ENCODE data around the gene POLR1C. TPM values are rescaled to one million over a fixed set of nuclear protein-coding genes. Genes with fewer than 3 reads are reported as not detected.
A peak's percentile ranks its signal among the peaks of the same experiment; 100 is the strongest.

Gene POLR1C
- polyA plus RNA-seq, 1 donor, result 38.7 TPM

- no CpG with 5 or more reads among the region's 10 CpGs for WGBS (ENCODE audit: insufficient coverage, low lambda C conversion rate)
These were observed 24.9 kb upstream of the POLR1C start for GRCh38 chr6:43491750-43492661.

GRCh38 chr6:43492673-43493072 lies 24.2 kb upstream of the POLR1C start:
- no peak for DNase-seq
- Histone ChIP-seq H3K9me3 (ENCODE audit: control insufficient read depth, low read depth, low read length) (no peaks in the 10 kb centered on the region), H3K4me3 (ENCODE audit: low read length) (no peak overlapping the region), H3K27ac (ENCODE audit: low read length) (peak overlapping the region; percentile 89), H3K4me1 (ENCODE audit: control insufficient read depth, insufficient read depth, low read length) (peaks cover 54% of the 10 kb centered on the region), H3K27me3 (ENCODE audit: control insufficient read depth, insufficient read depth, low read length) (no peaks in the 10 kb centered on the region), H3K36me3 (ENCODE audit: control insufficient read depth, insufficient read depth, low read length) (peaks cover 31% of the 10 kb centered on the region)
- WGBS (ENCODE audit: insufficient coverage, low lambda C conversion rate), result no CpG with 5 or more reads among the region's 3 CpGs

More at GRCh38 chr6:43491750-43492661, 24.9 kb upstream of the POLR1C start:
- Histone ChIP-seq H3K27ac (ENCODE audit: low read length) (peak overlapping the region; percentile 89), H3K36me3 (ENCODE audit: control insufficient read depth, insufficient read depth, low read length) (peaks cover 27% of the 10 kb centered on the region), H3K4me3 (ENCODE audit: low read length) (no peak overlapping the region), H3K27me3 (ENCODE audit: control insufficient read depth, insufficient read depth, low read length) (no peaks in the 10 kb centered on the region), H3K4me1 (ENCODE audit: control insufficient read depth, insufficient read depth, low read length) (peaks cover 53% of the 10 kb centered on the region), H3K9me3 (ENCODE audit: control insufficient read depth, low read depth, low read length) (no peaks in the 10 kb centered on the region)
- peak; percentile 58 to 71 for DNase-seq

GRCh38 chr6:43493230-43493629 lies 23.7 kb upstream of the POLR1C start:
- no CpG with 5 or more reads among the region's 2 CpGs for WGBS (ENCODE audit: insufficient coverage, low lambda C conversion rate)
- H3K36me3 ChIP-seq (ENCODE audit: control insufficient read depth, insufficient read depth, low read length), result peaks cover 34% of the 10 kb centered on the region
- no peak for DNase-seq
- peaks cover 54% of the 10 kb centered on the region for H3K4me1 ChIP-seq (ENCODE audit: control insufficient read depth, insufficient read depth, low read length)
- H3K27ac ChIP-seq (ENCODE audit: low read length), result peak overlapping the region; percentile 89
- no peaks in the 10 kb centered on the region for H3K27me3 ChIP-seq (ENCODE audit: control insufficient read depth, insufficient read depth, low read length)
- H3K9me3 ChIP-seq (ENCODE audit: control insufficient read depth, low read depth, low read length), result no peaks in the 10 kb centered on the region
- H3K4me3 ChIP-seq (ENCODE audit: low read length), result no peak overlapping the region

- Histone ChIP-seq H3K27me3 (ENCODE audit: control insufficient read depth, insufficient read depth, low read length) (no peaks in the 10 kb centered on the region), H3K9me3 (ENCODE audit: control insufficient read depth, low read depth, low read length) (no peaks in the 10 kb centered on the region), H3K36me3 (ENCODE audit: control insufficient read depth, insufficient read depth, low read length) (peaks cover 33% of the 10 kb centered on the region), H3K27ac (ENCODE audit: low read length) (peak overlapping the region; percentile 89), H3K4me3 (ENCODE audit: low read length) (no peak overlapping the region), H3K4me1 (ENCODE audit: control insufficient read depth, insufficient read depth, low read length) (peaks cover 54% of the 10 kb centered on the region)
- WGBS (ENCODE audit: insufficient coverage, low lambda C conversion rate), result no CpG with 5 or more reads among the region's 7 CpGs
- DNase-seq, result peak; percentile 90 to 94
These were observed 23.1 kb upstream of the POLR1C start for GRCh38 chr6:43493833-43494232.

- Histone ChIP-seq H3K4me3 (ENCODE audit: low read length) (no peak overlapping the region), H3K27ac (ENCODE audit: low read length) (peak overlapping the region; percentile 89), H3K27me3 (ENCODE audit: control insufficient read depth, insufficient read depth, low read length) (no peaks in the 10 kb centered on the region), H3K4me1 (ENCODE audit: control insufficient read depth, insufficient read depth, low read length) (peaks cover 54% of the 10 kb centered on the region), H3K36me3 (ENCODE audit: control insufficient read depth, insufficient read depth, low read length) (peaks cover 34% of the 10 kb centered on the region), H3K9me3 (ENCODE audit: control insufficient read depth, low read depth, low read length) (no peaks in the 10 kb centered on the region)
- no CpG with 5 or more reads among the region's 6 CpGs for WGBS (ENCODE audit: insufficient coverage, low lambda C conversion rate)
- no peak for DNase-seq
These were observed 22.6 kb upstream of the POLR1C start for GRCh38 chr6:43494321-43494720.

- DNase-seq, result no peak
These were observed 22.1 kb upstream of the POLR1C start for GRCh38 chr6:43494766-43495165.

GRCh38 chr6:43495409-43495941 lies 21.4 kb upstream of the POLR1C start:
- Histone ChIP-seq H3K4me1 (ENCODE audit: control insufficient read depth, insufficient read depth, low read length) (peaks cover 54% of the 10 kb centered on the region), H3K27me3 (ENCODE audit: control insufficient read depth, insufficient read depth, low read length) (no peaks in the 10 kb centered on the region), H3K9me3 (ENCODE audit: control insufficient read depth, low read depth, low read length) (no peaks in the 10 kb centered on the region), H3K27ac (ENCODE audit: low read length) (no peak overlapping the region), H3K4me3 (ENCODE audit: low read length) (no peak overlapping the region), H3K36me3 (ENCODE audit: control insufficient read depth, insufficient read depth, low read length) (peaks cover 39% of the 10 kb centered on the region)
- DNase-seq, result peak in 1 of 2 donors; percentile 52
- no CpG with 5 or more reads among the region's 4 CpGs for WGBS (ENCODE audit: insufficient coverage, low lambda C conversion rate)

More at GRCh38 chr6:43494766-43495165, 22.1 kb upstream of the POLR1C start:
- Histone ChIP-seq H3K4me3 (ENCODE audit: low read length) (no peak overlapping the region), H3K27ac (ENCODE audit: low read length) (peak overlapping the region; percentile 2), H3K9me3 (ENCODE audit: control insufficient read depth, low read depth, low read length) (no peaks in the 10 kb centered on the region), H3K36me3 (ENCODE audit: control insufficient read depth, insufficient read depth, low read length) (peaks cover 36% of the 10 kb centered on the region), H3K27me3 (ENCODE audit: control insufficient read depth, insufficient read depth, low read length) (no peaks in the 10 kb centered on the region), H3K4me1 (ENCODE audit: control insufficient read depth, insufficient read depth, low read length) (peaks cover 54% of the 10 kb centered on the region)
- WGBS (ENCODE audit: insufficient coverage, low lambda C conversion rate), result no CpG with 5 or more reads among the region's 4 CpGs

- Histone ChIP-seq H3K4me1 (ENCODE audit: control insufficient read depth, insufficient read depth, low read length) (peaks cover 54% of the 10 kb centered on the region), H3K27me3 (ENCODE audit: control insufficient read depth, insufficient read depth, low read length) (no peaks in the 10 kb centered on the region), H3K9me3 (ENCODE audit: control insufficient read depth, low read depth, low read length) (no peaks in the 10 kb centered on the region), H3K27ac (ENCODE audit: low read length) (no peak overlapping the region), H3K4me3 (ENCODE audit: low read length) (no peak overlapping the region), H3K36me3 (ENCODE audit: control insufficient read depth, insufficient read depth, low read length) (peaks cover 50% of the 10 kb centered on the region)
- peak in 1 of 2 donors; percentile 50 for DNase-seq
- WGBS (ENCODE audit: insufficient coverage, low lambda C conversion rate), result no CpG with 5 or more reads among the region's 18 CpGs
These were observed 20.3 kb upstream of the POLR1C start for GRCh38 chr6:43496370-43497128.

GRCh38 chr6:43497129-43497396 lies 19.8 kb upstream of the POLR1C start:
- H3K4me3 ChIP-seq (ENCODE audit: low read length), result no peak overlapping the region
- H3K4me1 ChIP-seq (ENCODE audit: control insufficient read depth, insufficient read depth, low read length), result peaks cover 50% of the 10 kb centered on the region
- WGBS (ENCODE audit: insufficient coverage, low lambda C conversion rate), result 100% methylated on average over 1 of the region's 6 CpGs
- peaks cover 52% of the 10 kb centered on the region for H3K36me3 ChIP-seq (ENCODE audit: control insufficient read depth, insufficient read depth, low read length)
- no peak overlapping the region for H3K27ac ChIP-seq (ENCODE audit: low read length)
- no peaks in the 10 kb centered on the region for H3K27me3 ChIP-seq (ENCODE audit: control insufficient read depth, insufficient read depth, low read length)
- H3K9me3 ChIP-seq (ENCODE audit: control insufficient read depth, low read depth, low read length), result no peaks in the 10 kb centered on the region
- no peak for DNase-seq

GRCh38 chr6:43497689-43498088 lies 19.2 kb upstream of the POLR1C start:
- H3K9me3 ChIP-seq (ENCODE audit: control insufficient read depth, low read depth, low read length), result no peaks in the 10 kb centered on the region
- no CpG with 5 or more reads among the region's 12 CpGs for WGBS (ENCODE audit: insufficient coverage, low lambda C conversion rate)
- H3K36me3 ChIP-seq (ENCODE audit: control insufficient read depth, insufficient read depth, low read length), result peaks cover 57% of the 10 kb centered on the region
- DNase-seq, result no peak
- no peak overlapping the region for H3K4me3 ChIP-seq (ENCODE audit: low read length)
- H3K27me3 ChIP-seq (ENCODE audit: control insufficient read depth, insufficient read depth, low read length), result no peaks in the 10 kb centered on the region
- peaks cover 43% of the 10 kb centered on the region for H3K4me1 ChIP-seq (ENCODE audit: control insufficient read depth, insufficient read depth, low read length)
- no peak overlapping the region for H3K27ac ChIP-seq (ENCODE audit: low read length)
